GM18511 (cell line): ENCODE results near the gene QSOX2.
A peak's percentile ranks its signal among the peaks of the same experiment; 100 is the strongest.
"Not testable (repeated sequence)": the region's sequence is repeated elsewhere in the genome, so short reads cannot be mapped to it uniquely, and the experiment has no call there.

Source experiments
- ATAC-seq: cut with Tn5 transposase; IDR thresholded peaks from one replicate; pipeline ENCODE4 v1.9.1; 2021; ENCODE audit warnings: mild to moderate bottlenecking, moderate library complexity; ENCODE audit not compliant: unreplicated experiment

Gene QSOX2

DNA sequence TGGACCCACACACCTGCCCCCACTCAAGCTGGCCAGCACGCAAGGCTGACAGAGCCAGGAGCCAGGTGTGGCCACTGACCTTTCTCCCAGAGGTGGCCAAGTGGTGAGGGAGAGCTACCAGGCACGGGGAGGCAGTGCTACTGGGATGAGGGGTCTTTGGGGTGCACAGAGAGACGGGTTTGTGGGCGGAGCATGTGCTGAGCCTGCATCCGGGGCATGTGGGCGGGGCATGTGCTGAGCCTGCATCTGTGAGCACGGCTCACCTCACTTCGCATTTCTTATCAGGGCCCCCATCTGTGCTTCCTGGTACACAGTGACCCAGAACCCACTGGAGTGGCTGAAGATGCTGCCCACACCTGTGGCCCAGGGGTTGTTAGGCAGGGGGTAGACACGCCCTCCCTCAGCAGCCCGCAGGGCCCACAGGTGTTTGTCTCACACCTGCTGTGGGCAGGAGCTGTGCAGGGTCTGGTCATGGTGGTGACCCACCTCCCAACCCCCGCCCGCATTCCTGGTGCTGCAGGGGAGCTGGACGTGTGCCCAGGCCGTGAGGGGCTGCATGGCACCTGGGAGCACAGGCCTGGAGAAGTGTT is 36.8 kb upstream of the QSOX2 start:
- ATAC-seq: no peak

DNA sequence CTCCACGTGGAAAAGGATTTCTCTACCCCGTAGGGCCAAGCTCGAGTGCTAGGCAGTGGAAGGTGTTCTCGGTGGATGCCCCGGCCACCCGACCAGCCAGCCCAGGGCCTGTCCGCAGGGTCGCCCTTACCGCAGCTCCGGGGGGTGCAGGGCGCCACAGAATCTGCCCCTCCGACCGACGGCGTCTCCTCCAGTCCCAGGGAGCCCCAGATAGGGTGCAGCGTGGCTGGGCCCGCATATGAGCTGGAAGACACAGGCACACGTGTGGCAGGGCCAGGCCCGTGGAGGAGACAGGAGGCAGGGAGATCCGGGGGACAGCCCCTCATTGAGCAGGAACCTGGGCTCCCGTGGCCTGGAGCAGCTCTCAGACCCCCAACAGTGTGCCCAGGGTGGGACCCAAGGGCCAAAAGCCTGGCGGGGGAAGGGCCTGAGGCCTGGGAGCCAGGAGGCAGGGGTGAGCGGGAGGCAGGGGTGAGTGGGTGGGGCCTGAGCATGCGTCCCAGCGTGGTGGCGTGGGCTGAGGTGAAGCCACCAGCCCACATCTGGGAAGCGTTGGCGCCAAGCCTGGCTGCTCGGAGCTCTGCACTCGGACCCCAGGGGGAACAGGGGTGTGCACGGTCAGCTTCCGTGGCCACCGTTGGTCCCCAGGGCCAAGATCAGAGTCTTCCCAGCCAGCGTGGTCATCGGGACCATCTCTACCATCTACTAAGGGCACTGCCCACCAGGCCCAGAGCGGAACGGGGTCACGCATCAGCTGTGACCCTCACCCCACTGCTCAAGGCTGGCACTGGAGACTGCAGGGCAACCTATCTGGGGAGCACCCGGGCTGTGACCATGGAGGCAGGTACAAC is 36.0 kb upstream of the QSOX2 start:
- ATAC-seq: no peak

DNA sequence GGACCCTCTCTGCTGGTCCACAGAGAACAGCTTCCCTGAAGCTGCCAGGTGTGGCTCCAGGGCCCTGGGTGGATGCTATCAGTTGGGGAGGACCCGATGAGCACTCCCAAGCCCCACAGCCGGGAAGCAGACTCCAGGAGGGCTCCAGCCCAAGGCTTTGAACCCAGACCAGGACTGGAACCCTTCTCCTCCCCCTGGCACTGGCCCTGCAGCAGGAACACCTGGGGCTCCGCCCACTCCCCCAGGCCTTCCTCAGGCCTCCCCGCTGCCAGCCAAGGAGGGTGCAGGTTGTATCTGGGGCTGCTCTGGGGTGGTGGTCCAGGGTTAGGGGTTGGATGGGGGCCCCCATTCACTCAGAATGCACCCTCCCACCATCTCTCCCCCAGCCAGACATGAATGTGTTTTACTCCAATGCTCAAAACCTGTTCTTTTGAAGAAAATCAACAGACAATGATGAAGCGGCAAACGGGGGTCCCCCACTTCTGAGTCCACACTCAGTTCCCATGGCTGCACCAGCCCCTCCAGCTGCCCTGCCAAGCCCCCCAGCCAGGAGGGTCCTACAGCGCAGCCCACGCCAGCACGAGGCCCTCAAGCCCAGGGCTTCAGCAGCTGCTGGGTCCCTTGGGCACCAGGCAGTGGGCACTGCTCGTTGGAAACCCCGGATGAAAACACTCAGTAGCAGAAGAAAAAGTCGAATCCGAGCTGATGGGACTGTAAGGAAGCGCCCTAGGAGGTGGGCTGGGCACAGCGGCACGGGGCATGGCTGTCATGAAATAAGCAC is 35.1 kb upstream of the QSOX2 start:
- no peak for ATAC-seq

DNA sequence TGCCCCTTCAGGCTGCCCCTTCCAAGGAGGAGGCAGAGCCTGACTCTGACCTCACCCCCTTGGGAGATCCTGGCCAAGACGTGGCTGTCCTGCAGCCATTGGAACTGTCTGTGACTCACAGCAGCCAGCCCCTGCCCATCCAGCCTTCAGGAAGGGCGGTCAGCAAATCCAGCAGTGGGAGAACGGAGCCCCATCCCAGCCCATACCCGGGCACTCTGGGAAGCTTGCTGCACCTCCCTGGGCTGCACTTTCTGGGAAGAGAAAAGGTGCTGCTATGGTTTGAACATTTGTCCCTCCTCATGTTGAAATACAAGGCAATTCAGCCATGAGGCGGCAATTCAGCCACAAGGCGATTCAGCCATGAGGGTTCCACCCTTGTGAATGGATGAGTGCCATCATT is 33.9 kb upstream of the QSOX2 start:
- no peak for ATAC-seq

DNA sequence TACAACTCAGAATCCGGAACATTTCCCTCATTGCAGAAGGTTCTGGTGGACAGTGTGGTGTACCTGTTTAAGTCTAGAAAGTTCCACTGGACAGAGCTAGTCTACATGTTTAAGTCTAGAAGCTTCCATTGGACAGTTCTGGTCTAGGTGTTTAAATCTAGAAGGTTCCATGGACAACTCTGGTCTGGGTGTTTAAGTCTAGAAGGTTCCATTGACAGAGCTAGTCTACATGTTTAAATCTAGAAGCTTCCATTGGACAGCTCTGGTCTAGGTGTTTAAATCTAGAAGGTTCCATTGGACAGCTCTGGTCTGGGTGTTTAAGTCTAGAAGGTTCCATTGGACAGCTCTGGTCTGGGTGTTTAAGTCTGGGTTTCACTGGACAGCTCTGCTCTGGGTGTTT is 33.3 kb upstream of the QSOX2 start:
- ATAC-seq: no peak

DNA sequence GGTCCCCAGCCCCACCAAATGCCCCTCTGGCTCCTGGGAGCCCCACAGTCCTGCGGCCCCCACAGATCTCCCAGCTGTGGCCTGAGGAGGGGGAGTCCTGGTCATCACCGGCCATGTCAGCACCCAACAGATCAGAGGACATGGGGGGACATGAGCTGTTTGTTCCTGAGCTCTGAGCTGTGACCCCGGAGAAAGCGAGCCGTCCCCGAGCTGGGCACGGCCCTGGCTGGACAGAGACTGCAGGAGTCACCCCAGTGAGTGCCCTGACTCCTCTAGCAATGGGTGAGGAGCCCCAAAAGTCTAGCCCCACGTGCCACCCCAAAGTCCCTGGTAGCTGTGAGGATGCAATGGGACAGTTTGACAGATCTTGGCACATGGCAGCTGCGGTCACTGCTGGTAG is 32.6 kb upstream of the QSOX2 start:
- no peak for ATAC-seq

DNA sequence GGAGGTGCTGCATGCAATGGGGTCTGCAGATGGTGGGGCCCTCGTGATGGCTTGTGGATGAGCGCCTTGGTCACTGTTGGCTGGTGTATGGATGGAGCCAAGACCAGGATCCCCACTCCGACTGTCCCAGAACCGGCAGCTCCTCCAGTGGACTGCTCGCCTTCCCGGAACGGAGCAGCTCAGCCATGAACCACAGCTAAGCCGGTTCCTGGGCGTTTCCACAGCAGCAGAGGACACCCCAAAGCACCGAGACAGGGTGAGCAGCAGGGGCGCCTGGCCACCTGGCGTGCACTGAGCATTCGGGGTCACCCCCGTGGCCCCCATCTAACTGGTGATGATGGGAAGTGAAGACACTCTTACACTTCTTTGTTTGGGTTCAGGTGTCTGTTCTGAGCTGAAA is 32.1 kb upstream of the QSOX2 start:
- no peak for ATAC-seq

DNA sequence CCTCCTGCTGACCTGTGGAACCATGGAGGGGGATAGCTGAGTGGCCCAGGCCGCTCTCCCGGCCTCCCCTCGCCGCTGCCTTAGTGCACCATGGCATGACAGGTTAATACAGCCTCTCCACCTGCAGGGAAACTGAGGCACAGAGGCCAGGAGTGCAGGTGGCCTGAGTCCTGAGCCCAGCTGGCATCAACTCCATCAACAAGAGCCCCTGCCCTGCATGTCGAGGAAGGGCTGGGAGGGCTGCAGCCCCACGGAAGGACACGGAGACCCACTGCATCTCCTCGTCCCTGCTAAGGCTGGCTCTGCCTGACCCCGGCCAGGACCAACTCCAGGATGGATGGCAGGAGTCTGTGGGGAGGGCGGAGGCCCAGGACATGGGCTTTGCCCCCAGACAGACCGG is 31.1 kb upstream of the QSOX2 start:
- ATAC-seq: no peak

DNA sequence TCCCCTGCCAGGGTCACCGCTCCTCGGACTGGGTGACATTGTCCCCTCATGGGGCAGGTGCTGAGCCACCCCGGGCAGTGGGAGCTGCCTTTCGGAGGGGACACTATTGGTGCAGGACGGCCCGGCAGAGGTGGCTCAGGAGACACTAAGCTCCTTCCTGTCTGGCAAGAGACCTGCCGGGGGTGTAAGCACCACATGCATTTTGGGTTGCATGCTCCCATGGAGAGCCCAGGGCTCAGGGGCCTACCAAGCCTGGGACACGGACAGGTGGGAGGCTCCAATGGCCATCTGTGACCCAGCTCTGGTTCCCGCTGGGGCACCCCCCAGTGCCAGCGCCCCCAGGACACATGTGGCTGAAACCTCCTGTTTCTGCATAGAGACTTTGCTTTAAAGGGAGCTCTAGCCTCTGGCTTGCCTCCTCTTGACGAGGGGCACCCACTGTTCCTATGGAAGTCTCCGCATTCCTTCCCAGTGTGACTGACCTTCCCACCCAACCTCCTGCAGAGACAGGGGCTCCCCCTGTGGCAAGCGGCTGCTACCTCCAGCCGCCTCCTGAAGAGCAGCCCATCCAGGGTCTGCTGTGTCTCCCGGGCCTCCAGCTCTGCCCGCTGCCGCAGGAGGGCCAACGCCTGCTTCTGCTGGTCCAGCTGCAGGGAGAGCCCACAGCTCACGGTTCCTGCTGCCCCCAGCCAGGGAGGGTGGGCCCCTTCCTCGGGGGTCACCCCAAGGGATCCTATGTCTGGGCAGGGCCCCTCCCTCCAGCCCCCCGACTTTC is 30.2 kb upstream of the QSOX2 start:
- no peak for ATAC-seq

DNA sequence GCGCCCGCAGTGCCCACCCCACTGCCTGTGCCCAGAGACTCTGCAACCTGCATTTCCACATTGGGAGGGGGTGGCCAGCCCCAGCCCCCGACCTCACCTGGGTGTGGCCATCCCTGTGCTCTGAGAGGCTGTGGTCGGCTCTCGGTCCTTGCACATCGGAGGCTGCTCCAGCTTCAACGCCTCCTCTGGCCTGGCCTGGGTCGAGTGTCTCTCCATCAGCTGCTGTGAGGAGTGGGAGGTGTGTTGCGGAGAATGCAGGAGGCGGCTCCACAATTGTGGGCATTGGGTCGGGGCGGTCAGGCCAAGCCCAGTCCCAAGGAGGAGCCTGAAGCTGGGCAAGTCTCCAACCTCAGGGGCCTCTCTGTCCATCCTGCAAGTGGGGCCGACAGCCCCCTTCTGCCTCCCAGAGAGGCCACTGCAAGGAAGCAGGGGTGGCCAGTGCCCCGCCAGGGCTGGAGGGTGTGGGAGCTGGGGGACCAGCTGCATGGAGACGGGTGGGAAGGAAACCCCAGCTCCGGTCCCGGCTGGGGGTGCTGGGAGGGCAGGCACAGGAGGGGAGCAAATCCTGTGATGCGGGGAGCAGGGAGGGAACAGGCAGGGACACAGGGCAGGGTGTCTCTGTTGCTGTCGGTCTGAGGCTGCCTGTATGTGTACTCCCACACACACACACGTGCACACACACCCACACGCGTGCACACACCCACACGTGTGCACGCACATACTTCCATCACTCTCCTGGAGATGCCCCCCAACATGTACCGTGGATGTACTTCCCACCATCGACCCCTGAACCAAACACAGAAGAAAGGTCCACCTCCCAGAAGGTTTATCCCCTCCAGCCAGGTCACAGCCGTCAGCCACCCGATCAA is 29.4 kb upstream of the QSOX2 start:
- no peak for ATAC-seq

DNA sequence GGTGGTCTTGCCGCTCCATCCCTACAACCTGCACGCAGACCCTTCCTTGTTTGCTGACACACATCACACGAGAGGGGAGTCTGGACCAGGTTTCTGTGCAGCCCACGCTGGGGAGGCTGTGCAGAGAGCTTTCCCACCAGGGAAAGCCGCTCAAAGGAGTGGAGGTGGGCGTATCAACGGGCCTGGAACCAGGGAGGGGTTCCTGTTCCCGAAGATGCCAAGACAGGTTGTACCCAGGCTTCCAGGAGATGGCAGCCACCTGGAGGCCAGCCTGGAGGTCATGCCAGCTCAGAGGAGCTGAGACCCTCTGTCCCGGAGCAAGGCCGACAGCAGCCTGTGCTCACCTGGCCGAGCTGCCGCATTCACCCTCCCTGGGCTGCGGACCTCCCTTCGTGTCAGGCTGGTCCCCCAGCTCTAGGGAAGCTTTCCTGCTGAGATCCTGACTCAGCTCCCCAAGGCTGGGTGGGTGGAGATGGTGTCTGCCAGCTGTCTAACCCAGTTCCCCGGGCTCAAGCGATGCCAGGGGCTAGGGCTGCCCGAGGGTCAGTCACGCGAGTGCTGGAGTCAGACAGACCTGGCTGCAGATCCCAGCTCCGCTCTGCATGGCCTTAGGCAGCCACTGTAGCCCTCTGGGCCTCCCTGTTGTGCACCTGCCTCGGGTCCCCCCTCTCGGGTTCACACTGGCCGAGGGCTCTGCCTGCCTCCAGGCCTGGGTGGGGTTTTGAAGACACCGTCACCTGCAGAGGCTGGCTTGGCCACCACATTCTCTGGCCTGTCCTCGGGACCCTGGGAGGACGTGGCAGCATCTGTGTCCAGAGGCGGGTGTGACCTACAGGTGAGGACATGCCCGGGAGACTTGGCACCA is 28.5 kb upstream of the QSOX2 start:
- ATAC-seq: no peak

DNA sequence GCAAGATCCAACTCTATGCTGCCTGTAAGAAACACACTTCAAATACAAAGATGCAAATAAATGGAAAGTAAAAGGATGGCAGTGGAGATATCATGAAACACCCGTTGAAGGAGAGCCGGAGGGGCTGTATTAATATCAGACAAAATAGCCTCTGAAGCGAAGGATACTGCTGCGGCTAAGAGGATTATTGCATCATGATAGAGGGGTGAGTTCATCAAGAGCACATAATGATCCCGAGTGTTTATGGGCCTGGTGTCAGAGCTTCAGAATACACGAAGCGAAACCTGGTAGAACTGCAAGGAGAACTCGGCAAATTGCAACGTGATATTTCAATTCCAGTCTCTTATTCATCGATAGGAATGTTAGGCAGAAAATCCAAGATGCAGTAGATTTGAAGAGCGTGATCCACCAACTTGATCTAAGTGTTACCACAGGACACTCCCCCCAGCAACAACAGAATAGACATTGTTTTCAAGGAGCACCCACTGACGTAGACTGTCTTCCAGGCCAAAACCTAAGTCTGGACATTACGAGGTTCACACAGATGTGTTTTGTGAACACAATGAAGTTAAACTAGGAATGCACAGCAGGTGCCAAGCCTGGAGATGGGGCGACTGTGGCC is 27.7 kb upstream of the QSOX2 start:
- ATAC-seq: no peak

DNA sequence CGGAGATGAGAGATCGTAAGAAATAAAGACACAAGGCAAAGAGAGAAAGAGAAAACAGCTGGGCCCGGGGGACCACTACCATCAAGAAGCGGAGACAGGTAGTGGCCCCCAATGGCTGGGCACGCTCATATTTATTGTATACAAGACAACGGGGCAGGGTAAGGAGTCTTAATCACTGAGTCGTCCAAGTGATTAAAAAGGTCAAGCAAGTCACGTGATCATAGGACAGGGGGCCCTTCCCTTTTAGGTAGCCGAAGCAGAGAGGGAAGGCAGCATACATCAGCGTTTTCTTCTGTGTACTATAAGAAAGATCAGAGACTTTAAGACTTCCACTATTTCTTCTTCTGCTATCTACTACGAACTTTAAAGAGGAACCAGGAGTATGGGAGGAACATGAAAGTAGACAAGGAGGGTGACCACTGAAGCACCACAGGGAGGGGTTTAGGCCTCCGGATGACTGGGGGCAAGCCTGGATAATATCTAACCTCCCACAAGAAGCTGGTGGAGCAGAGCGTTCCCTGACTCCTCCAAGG is 24.6 kb upstream of the QSOX2 start:
- ATAC-seq: no peak

DNA sequence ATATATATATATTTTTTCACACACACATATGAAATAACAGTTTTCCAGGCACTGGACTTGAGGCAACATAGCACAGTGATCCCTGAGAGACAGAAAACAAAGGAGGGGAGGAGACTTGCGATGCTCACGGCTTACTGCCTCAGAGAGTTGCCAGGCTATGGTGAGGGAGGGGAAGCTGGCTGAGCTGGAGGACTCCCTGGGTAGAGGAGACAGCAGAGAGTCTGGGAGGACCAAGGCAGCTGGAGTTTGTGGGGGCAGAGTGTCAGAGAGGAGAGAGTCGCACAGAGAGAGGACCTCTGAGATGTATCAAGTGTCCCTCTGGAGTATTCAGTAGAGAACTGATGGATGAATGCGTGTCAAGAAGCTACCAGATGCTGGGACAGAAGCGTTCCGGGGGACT is 23.1 kb upstream of the QSOX2 start:
- no peak for ATAC-seq

DNA sequence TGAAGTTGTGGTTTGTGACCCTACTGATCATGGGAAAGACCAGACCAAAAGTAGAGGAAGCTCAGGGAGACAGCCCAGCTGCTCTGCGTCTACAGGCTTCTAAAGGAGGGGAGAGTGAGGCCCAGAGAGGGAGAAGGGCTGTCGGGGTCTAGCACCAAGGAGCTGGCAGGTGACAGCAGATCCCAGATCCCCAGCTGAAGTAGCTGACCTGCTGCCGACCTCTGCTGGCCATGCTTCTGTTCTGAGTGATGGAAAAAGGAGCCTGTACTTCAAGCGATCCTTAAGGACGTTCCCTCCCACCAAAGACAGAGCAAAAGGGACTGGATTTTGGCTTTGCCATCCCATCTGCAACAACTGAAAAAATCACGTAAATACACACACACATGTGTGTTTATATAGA is 22.7 kb upstream of the QSOX2 start:
- no peak for ATAC-seq

DNA sequence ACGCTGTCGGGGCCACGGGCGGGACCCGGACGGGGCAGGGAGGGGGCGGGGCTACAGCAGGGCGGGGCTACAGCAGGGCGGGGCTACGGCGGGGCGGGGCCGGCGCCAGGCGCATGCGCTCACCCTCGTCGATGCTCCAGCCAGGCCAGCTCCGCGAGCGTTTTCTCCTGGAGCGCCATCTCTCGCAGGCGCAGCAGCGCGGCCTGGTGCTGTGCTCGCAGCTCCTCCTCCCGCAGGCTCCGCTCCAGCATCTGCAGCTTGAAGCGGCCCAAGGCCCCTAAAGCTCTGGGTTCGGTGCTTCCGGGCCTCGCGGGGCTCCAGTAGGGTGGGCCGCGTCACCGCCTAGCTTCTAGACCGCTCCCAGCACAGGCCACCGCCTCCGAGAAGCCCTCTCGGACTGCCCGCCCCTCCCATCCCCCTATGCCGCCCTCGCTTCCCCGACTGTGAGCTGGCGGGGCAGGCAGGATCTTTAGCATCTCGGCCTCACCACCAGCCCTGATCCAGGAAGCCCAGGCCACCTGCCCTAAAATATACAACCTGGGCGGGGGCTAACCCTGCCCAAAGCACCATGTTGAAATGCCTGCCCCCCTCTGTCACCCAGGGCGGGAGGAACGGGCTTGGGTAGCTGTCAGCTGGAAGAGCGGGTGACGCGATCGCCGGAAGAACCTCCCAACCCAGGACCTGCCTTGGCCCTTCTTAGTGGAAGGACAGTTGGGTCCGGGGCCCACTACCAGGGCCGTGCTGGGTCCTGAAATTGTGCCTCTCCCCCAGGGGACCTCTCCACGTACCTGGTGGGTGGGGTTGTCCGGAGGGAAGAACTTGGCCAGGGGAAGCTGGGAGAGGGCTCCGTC is 21.9 kb upstream of the QSOX2 start:
- peak; percentile 68 for ATAC-seq

DNA sequence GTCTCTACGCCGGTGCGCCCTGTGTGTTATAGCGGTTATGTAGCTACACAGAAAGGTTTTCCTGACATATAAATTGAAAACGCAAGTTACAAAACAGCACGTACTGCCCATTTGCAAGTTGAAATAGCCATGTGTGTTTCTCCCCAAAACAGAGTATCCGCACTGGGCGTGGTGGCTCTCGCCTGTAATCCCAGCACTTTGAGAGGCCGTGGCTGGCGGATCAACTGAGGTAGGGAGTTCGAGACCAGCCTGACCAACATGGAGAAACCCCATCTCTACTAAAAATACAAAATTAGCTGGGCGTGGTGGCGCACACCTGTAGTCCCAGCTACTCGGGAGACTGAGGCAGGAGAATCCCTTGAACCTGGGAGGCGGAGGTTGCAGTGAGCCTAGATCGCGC is 21.0 kb upstream of the QSOX2 start:
- not testable (repeated sequence) for ATAC-seq
